RWPE1 (cell line): ENCODE data around the gene KLF9.
A peak's percentile ranks its signal among the peaks of the same experiment; 100 is the strongest.

Experiments used
- CTCF ChIA-PET: fragments of 350-600 bp; sonication (Branson Sonifier 250); formaldehyde crosslinking; extraction: SDS; loops from one replicate; lab custom pipeline; 2021; lab: Yijun Ruan, JAX
- POLR2A ChIA-PET: fragments of 400-600 bp; formaldehyde crosslinking; extraction: SDS; loops from one replicate; lab custom pipeline; 2020; ENCODE audit warnings: antibody characterized with exemption; ENCODE audit not compliant: low non-redundant PET; lab: Yijun Ruan, JAX
- DNase-seq: peaks from one replicate; pipeline ENCODE4 v3.0.0; 2012; ENCODE audit warnings: low spot score
- H3K27ac ChIP-seq: fragments of 450-650 bp; 2 replicates; pipeline ENCODE4 v1.5.1; 2017
- TF ChIP-seq, protein P1 (sequence below): fragments of 450-650 bp; conservative IDR thresholded peaks from 2 replicates; pipeline ENCODE4 v1.5.1; 2017; ENCODE audit warnings: low read depth, mild to moderate bottlenecking

Gene KLF9

DNA sequence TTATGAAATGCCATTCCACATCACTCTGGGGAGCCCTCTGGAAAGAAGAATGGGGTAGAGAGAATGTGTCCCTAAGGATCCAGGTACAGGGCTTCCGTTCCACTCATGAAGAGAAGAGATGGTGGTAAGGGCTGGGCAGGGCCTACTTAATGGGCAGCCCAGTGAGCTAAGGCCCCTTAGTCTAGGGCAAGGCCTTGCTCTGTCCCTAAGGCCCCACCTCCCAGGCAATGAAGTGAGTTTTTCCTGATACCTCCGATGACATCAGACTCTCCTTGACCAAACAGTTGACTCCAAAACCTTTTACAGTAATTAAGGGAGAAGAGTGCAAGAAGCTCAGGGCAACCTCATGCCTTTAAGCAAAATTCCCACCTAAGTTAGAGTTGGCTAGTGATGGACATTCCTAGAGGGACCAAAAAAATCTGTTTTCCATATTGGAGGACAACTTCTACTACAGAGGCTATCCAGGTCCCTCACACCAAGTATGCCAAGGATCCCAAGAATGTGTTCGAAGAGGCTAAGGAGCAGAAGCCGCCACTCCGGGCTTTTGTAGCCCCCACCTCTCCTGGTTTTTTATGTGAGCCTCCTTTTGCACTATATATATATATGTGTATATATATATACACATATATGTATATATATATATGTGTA, 5.9 kb downstream of the KLF9 start:
- TF ChIP-seq, protein P1, sequence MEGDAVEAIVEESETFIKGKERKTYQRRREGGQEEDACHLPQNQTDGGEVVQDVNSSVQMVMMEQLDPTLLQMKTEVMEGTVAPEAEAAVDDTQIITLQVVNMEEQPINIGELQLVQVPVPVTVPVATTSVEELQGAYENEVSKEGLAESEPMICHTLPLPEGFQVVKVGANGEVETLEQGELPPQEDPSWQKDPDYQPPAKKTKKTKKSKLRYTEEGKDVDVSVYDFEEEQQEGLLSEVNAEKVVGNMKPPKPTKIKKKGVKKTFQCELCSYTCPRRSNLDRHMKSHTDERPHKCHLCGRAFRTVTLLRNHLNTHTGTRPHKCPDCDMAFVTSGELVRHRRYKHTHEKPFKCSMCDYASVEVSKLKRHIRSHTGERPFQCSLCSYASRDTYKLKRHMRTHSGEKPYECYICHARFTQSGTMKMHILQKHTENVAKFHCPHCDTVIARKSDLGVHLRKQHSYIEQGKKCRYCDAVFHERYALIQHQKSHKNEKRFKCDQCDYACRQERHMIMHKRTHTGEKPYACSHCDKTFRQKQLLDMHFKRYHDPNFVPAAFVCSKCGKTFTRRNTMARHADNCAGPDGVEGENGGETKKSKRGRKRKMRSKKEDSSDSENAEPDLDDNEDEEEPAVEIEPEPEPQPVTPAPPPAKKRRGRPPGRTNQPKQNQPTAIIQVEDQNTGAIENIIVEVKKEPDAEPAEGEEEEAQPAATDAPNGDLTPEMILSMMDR, result no peak
- POLR2A ChIA-PET, result no interaction called here
- 0 out of 2 replicates have a peak overlapping the region, but pooled peaks have one; percentile 8 for H3K27ac ChIP-seq
- DNase-seq, result no peak
- CTCF ChIA-PET, result no interaction called here

DNA sequence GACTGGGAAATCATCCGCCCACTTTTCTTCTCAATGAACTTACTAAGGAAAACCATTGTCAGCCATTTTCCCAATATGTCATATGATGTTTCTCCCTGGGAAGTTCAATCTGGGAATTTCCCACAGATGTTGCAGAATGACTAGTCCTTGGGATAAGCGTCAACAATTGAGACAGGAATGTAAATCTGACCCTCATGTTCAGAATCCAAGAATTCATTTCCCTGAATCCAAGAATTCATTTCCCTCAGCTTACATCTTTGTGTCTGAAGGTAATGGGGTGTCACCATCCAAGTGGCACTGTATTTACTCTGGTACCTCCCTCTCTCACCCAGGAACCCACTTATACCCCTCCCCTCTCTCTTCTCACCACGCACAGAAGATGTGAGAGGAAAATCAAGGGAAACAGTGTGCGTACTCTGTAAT, 7.4 kb downstream of the KLF9 start:
- TF ChIP-seq, protein P1, result no peak
- DNase-seq, result no peak
- no peak overlapping the region for H3K27ac ChIP-seq
- ChIA-PET CTCF (interaction anchor here (0.6 to 1.5 kb wide), 2 partner anchors 195 to 735 kb away, joined by 3 to 4 read pairs; partner anchors contain the start of gene APBA1), POLR2A (no interaction called here)

DNA sequence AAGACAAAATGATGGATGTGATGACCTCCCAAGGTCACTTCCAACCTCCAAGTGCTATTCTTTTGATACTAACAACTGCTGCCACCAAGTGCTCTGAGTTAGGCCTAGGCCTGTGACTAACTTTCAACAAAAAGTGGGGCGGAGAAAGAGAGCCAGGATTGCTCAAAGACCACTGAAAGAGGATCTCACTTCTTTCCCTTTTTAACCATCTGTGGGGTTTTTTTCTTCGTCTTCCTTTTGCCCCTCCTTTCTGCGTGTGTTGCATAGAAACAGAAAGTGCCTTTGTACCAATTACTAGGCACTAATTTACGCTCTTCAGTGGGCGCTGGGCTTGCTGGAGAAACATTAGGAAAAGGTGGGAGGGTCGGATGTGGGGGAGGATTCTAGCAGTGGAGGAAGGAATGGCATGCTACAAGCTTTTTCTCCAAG, 8.0 kb downstream of the KLF9 start:
- ChIA-PET POLR2A (no interaction called here), CTCF (interaction anchor here (1.5 kb wide), 1 partner anchor 196 kb away, joined by 4 read pairs; no protein-coding TSS in a partner anchor)
- H3K27ac ChIP-seq, result no peak overlapping the region
- no peak for DNase-seq
- TF ChIP-seq, protein P1, result no peak

DNA sequence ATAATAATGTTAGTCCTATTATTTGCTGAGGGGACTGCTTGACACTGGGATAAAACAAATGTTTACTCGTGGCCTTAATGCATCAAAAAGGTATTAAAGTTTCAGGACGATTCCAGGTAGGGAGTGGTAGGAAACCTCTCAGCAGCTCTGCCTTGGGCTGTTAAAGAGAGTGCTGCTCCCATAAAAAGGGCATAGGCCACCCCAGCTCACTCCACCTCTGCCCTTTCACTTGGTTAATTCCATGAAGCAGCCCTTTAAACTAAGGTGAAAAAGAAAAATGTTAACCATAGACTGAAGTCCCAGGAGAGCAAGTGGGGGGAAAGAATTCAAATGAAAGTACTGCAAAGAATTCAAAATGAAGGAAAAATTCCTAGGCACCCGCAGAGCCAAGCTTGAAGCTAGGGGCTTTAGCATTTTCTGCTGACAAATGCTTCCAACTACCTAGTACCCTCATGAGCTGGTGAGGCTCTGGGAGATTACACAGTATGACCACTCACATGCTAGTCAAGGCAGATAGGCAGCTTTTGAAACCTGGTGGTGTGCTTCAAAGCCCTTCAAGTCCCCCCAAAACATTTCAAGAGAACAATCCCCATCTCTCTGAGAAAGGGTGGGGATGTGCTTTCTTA, 8.5 kb downstream of the KLF9 start:
- TF ChIP-seq, protein P1, result no peak
- no peak for DNase-seq
- ChIA-PET POLR2A (no interaction called here), CTCF (interaction anchor here (0.6 to 1.5 kb wide), 2 partner anchors 196 to 208 kb away, joined by 4 to 5 read pairs; no protein-coding TSS in a partner anchor)
- H3K27ac ChIP-seq, result no peak overlapping the region

DNA sequence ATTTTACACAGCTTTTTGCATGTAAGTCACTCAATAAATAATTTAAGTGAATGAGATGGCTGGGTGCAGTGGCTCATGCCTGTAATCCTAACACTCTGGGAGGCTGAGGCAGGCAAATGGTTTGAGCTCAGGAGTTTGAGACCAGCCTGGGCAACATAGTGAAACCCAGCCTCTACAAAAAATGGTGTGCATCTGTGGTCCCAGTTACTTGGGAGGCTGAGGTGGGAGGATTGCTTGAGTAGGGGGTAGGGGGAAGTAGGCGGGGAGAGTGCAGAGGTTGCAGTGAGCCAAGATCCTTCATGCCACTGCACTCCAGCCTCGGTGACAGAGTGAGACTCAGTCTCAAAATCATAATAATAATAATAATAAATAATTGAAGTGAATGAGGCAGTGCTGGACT, 10.2 kb downstream of the KLF9 start:
- DNase-seq, result no peak
- H3K27ac ChIP-seq, result no peak overlapping the region; the same call in 1 of the 2 replicates
- ChIA-PET CTCF (interaction anchor here (0.6 to 1.1 kb wide), 5 partner anchors 12 to 198 kb away, joined by 3 to 5 read pairs (median 3); no protein-coding TSS in a partner anchor), POLR2A (no interaction called here)
- TF ChIP-seq, protein P1, result no peak

DNA sequence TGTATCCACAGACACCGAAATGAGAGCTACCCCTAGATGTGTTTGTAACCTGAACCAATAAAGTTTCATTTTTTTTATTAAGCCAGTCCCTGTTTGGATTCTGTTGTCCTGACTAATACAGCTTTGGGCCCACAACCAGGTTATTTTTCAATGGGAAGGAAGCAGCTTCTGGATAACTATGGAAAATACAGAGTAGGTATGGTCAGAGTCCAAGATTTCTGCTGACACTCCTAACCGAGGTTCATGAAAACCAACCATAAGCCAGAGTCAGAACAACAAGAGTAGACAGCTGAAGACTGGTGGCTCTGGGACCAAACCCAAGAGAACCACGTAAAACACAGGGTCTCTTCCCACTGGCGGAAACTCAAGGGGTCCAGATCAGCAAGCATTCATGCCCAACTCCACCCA, 10.8 kb downstream of the KLF9 start:
- ChIA-PET CTCF (interaction anchor here (0.6 to 1.1 kb wide), 5 partner anchors 13 to 1839 kb away, joined by 3 to 5 read pairs (median 3); no protein-coding TSS in a partner anchor), POLR2A (interaction anchor here (0.6 kb wide), 1 partner anchor 70 kb away, joined by 5 read pairs; no protein-coding TSS in a partner anchor)
- DNase-seq, result no peak
- TF ChIP-seq, protein P1, result no peak
- peak overlapping the region; percentile 48 for H3K27ac ChIP-seq
